GM12878 (cell line): Measurements from ENCODE around the gene TRIM54. TPM values are rescaled to one million over a fixed set of nuclear protein-coding genes. Genes with fewer than 3 reads are reported as not detected.
A peak's percentile ranks its signal among the peaks of the same experiment; 100 is the strongest.

ENCODE experiments used
- ATAC-seq: fragments of 200-7000 bp; cut with Tn5 transposase; 3 replicates; pipeline ENCODE4 v1.9.1; 2020; ENCODE audit warnings: mild to moderate bottlenecking, moderate library complexity
- BruUV-seq: library from RNA; stranded (reverse); fragments of 400-500 nt; replicated peaks from 2 replicates; lab custom pipeline; 2021; lab: Mats Ljungman, UMichigan
- CTCF ChIA-PET: fragments of 300-600 bp; sonication (Branson Sonifier 250); formaldehyde crosslinking; extraction: SDS; loops from one replicate; lab custom pipeline; 2021; ENCODE audit warnings: inconsistent platforms; lab: Yijun Ruan, JAX
- POLR2A ChIA-PET: fragments of 350-600 bp; formaldehyde crosslinking; extraction: SDS; loops from one replicate; lab custom pipeline; 2021; ENCODE audit warnings: inconsistent platforms; lab: Charles Lee
- RAD21 ChIA-PET: fragments of 300-600 bp; sonication (Branson Sonifier 250); formaldehyde crosslinking; loops from one replicate; lab custom pipeline; 2023; ENCODE audit warnings: antibody characterized with exemption; ENCODE audit not compliant: unreplicated experiment; lab: Charles Lee
- SMC1A ChIA-PET: fragments of 300-600 bp; sonication (Branson Sonifier 250); formaldehyde crosslinking; loops from one replicate; lab custom pipeline; 2023; ENCODE audit not compliant: unreplicated experiment, uncharacterized antibody; lab: Charles Lee
- DNase-seq: peaks from one replicate; pipeline ENCODE4 v3.0.0-alpha.2; 2011; ENCODE audit warnings: low read depth, low spot score
- FAIRE-seq: peaks from 3 replicates; lab custom pipeline; 2011; peaks lifted over from hg19 to GRCh38; lab: Jason Lieb, UNC
- H2AFZ ChIP-seq: 2 replicates; pipeline ENCODE4 v1.6.0; 2011; ENCODE audit warnings: low read depth, low read length, control low read depth; ENCODE audit not compliant: control insufficient read depth
- H3K27ac ChIP-seq: 2 replicates; pipeline ENCODE4 v1.5.1; 2011; ENCODE audit warnings: control low read depth; ENCODE audit not compliant: control insufficient read depth, insufficient read depth
- H3K27me3 ChIP-seq, 2 experiments: replicated peaks in 1 of 2; 2 replicates each; pipeline versions ENCODE4 v1.6.0 to v1.6.1; 2011; ENCODE audit warnings: low read length in 1 of 2; ENCODE audit not compliant: control insufficient read depth in 2 of 2, insufficient read depth in 2 of 2
- H3K36me3 ChIP-seq, 2 experiments: 2 replicates each; pipeline ENCODE4 v1.5.1; 2011; ENCODE audit warnings: low read length in 1 of 2; ENCODE audit not compliant: control insufficient read depth in 2 of 2, insufficient read depth in 2 of 2
- H3K4me1 ChIP-seq: 2 replicates; pipeline ENCODE4 v1.6.1; 2011; ENCODE audit warnings: mild to moderate bottlenecking, low read length, moderate library complexity, mixed read lengths; ENCODE audit not compliant: control insufficient read depth, insufficient read depth
- H3K4me2 ChIP-seq: 2 replicates; pipeline ENCODE4 v1.6.0; 2011; ENCODE audit warnings: control low read depth; ENCODE audit not compliant: control insufficient read depth, insufficient read depth
- H3K4me3 ChIP-seq: fragments of 200-600 bp; sonication (generic); 2 replicates; pipeline ENCODE4 v1.5.1; 2016
- H3K79me2 ChIP-seq: 2 replicates; pipeline ENCODE4 v1.6.0; 2011; ENCODE audit warnings: low read length; ENCODE audit not compliant: control insufficient read depth, insufficient read depth
- H3K9ac ChIP-seq: 2 replicates; pipeline ENCODE4 v1.8.0; 2011; ENCODE audit warnings: low read length, control low read depth, mixed read lengths; ENCODE audit not compliant: control insufficient read depth, insufficient read depth
- H3K9me3 ChIP-seq: replicated peaks from 3 replicates; pipeline ENCODE4 v1.5.1; 2011; ENCODE audit warnings: mild to moderate bottlenecking, low read length; ENCODE audit not compliant: control insufficient read depth, insufficient read depth
- H4K20me1 ChIP-seq: 2 replicates; pipeline ENCODE4 v1.6.0; 2011; ENCODE audit not compliant: control insufficient read depth, insufficient read depth
- ASH2L ChIP-seq: fragments of 300-600, 200-600 bp; sonication (generic); IDR thresholded peaks from 2 replicates; pipeline ENCODE4 v1.6.1; 2017; ENCODE audit warnings: low read depth, mild to moderate bottlenecking, borderline replicate concordance
- CBFB ChIP-seq: IDR thresholded peaks from 2 replicates; pipeline ENCODE4 v1.6.1; 2016; ENCODE audit warnings: antibody characterized with exemption, low read depth
- E4F1 ChIP-seq: fragments of 450-650 bp; IDR thresholded peaks from 2 replicates; pipeline ENCODE4 v1.6.1; 2018; ENCODE audit warnings: borderline replicate concordance, mild to moderate bottlenecking; ENCODE audit not compliant: partially characterized antibody
- JUNB ChIP-seq: IDR thresholded peaks from 2 replicates; pipeline ENCODE4 v1.6.1; 2016; ENCODE audit warnings: antibody characterized with exemption, mild to moderate bottlenecking
- JUND ChIP-seq: IDR thresholded peaks from 2 replicates; pipeline ENCODE4 v1.6.1; 2012; ENCODE audit warnings: low read depth, mild to moderate bottlenecking, low read length, improper control_type of control experiment, moderate library complexity
- KAT2A ChIP-seq: conservative IDR thresholded peaks from 2 replicates; pipeline ENCODE4 v1.6.1; 2011; ENCODE audit warnings: low read depth, low read length; ENCODE audit not compliant: control insufficient read depth
- MTA2 ChIP-seq: fragments of 450-650 bp; IDR thresholded peaks from 2 replicates; pipeline ENCODE4 v1.6.1; 2016; ENCODE audit warnings: low read depth, mild to moderate bottlenecking, moderate library complexity
- NFIC ChIP-seq: IDR thresholded peaks from 2 replicates; pipeline ENCODE4 v1.6.1; 2012; ENCODE audit warnings: low read depth, mild to moderate bottlenecking, inconsistent platforms, low read length, moderate library complexity
- POLR2A ChIP-seq: IDR thresholded peaks from 2 replicates; pipeline ENCODE4 v1.6.1; 2011; ENCODE audit warnings: low read depth, mild to moderate bottlenecking, low read length
- POLR2AphosphoS5 ChIP-seq: IDR thresholded peaks from 2 replicates; pipeline ENCODE4 v1.6.1; 2011; ENCODE audit warnings: mild to moderate bottlenecking, low read length, inconsistent platforms
- ZBTB4 ChIP-seq: fragments of 450-650 bp; formaldehyde crosslinking; IDR thresholded peaks from 2 replicates; pipeline ENCODE4 v1.4.0; 2022; ENCODE audit warnings: mild to moderate bottlenecking, moderate library complexity
- ZNF217 ChIP-seq: fragments of 450-650 bp; IDR thresholded peaks from 2 replicates; pipeline ENCODE4 v1.6.1; 2017; ENCODE audit warnings: antibody characterized with exemption, mild to moderate bottlenecking
- ZZZ3 ChIP-seq: IDR thresholded peaks from 2 replicates; pipeline ENCODE4 v1.6.1; 2011; ENCODE audit warnings: low read depth; ENCODE audit not compliant: control insufficient read depth, insufficient read length
- WGBS: methylation state at CpG from one replicate; pipeline ENCODE4 v1.1.6; 2016; ENCODE audit warnings: low lambda C conversion rate; ENCODE audit not compliant: insufficient replicate concordance, insufficient coverage; ENCODE audit errors: missing lambda C conversion rate; 5-methylcytosine and 5-hydroxymethylcytosine counted together
- in situ Hi-C: fragments of 300-500 bp; cut with MboI; formaldehyde crosslinking; loops from 9 replicates; pipeline ENCODE4 v1.14.3; 2018; ENCODE audit warnings: mixed read lengths
- intact Hi-C: fragments of 100-400 bp; cut with micrococcal nuclease; formaldehyde crosslinking; loops from one replicate; pipeline ENCODE4 v1.14.2; 2022; ENCODE audit not compliant: unreplicated experiment
- polyA plus RNA-seq, 11 experiments: library from polyadenylated mRNA; depleted of rRNA in 4 of 11; unstranded in 6 of 11; stranded (reverse) in 5 of 11; fragments of >200 nt; fragmentation: Nextera tagmentation in 4 of 11; fragmentation: Illumina TruSeq in 1 of 11; extraction: Ambion mirVana in 4 of 11; extraction: Trizol in 1 of 11; gene quantifications; 1 replicate in 1 of 11; 2 replicates in 10 of 11; pipeline versions ENCODE4 v1.2.1 to v1.2.3, GENCODE V29; 2011 to 2016; ENCODE audit warnings: inconsistent platforms in 2 of 11, missing spikeins in 2 of 11, low read depth in 1 of 11
- total RNA-seq, 4 experiments: library from RNA; depleted of rRNA in 3 of 4; stranded (reverse); fragments of >200 nt in 3 of 4; fragmentation: Illumina TruSeq in 1 of 4; extraction: Trizol in 1 of 4; gene quantifications; 2 replicates each; pipeline versions ENCODE4 v1.2.1 to v1.2.3, GENCODE V29; 2013 to 2021

The TRIM54 gene
- total and polyA plus RNA-seq, 10 of the 15 experiments (the other 5 are each of a cell fraction or from before 2014, with no cell fraction given), result 0.03 to 0.08 TPM; not detected in 8

DNA sequence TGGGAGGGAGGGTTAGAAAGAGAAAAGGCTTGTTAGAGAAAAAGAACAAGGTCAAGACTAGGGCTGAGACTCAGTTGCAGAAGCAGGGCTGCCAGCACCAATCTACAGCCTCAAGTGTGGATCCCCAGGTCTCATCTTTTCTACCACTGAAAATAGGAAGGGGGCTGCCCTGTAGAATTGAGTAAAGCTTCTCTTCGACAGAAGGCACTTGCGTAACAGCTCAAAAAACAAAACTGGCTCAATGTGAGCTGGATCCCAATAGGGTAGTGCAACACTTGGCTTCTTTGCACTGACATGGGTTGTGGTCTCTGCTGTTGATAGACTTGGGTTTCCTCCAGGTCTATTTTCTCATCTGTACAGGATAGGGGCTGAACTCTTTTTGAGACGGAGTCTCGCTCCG, 42.5 kb downstream of the TRIM54 start:
- DNase-seq (no peak), ATAC-seq (no peak), FAIRE-seq (no peak)
- ChIA-PET RAD21 (interaction anchor here (1.6 kb wide), 1 partner anchor 45 kb away, joined by 4 read pairs; no protein-coding TSS in a partner anchor), SMC1A (interaction anchor here (1.5 kb wide), 1 partner anchor 20 kb away, joined by 8 read pairs; no protein-coding TSS in a partner anchor), POLR2A (interaction anchor here (1.6 kb wide), 1 partner anchor 46 kb away, joined by 3 read pairs; no protein-coding TSS in a partner anchor), CTCF (interaction anchor here (5.7 kb wide), 1 partner anchor 22 kb away, joined by 49 read pairs; no protein-coding TSS in a partner anchor)
- Histone ChIP-seq H3K4me1 (peaks cover 6% of the 10 kb centered on the region), H3K27me3 (no peaks in the 10 kb centered on the region), H3K4me2 (no peak overlapping the region), H3K9ac (no peak overlapping the region), H3K9me3 (no peaks in the 10 kb centered on the region), H3K79me2 (peaks cover 27% of the 10 kb centered on the region), H4K20me1 (no peaks in the 10 kb centered on the region), H3K27ac (no peak overlapping the region), H3K36me3 (peaks cover 7 to 22% of the 10 kb centered on the region in 2 experiments), H2AFZ (no peak overlapping the region), H3K4me3 (no peak overlapping the region)
- in situ Hi-C loops, result no loop called here
- 93% methylated on average over 5 of the region's 5 CpGs for WGBS
- intact Hi-C loops, result no loop called here
- no TSS peak for BruUV-seq
- TF ChIP-seq POLR2A (0 out of 2 replicates have a peak, but pooled peaks have one; percentile 14), ASH2L (no peak)

DNA sequence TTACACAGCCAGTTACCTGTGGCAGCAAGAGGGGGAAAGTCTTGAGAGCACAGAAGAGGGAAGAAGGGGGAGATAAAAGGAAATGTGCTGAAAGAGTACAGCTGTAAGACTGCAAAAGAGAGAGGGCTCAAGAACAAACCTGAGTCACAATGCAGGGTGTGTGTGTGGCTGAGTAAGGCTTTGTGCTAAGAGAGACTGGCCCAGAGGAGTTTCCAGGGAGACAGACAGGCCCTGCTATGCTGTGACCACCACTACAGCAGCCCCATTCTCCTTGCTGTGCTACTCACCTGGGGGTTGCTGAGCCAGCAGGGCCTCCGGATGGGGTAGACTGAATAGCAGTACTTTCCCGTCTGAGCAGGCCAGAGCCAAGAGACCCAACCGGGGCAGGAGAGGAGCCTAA, 53.1 kb downstream of the TRIM54 start:
- ChIA-PET POLR2A (no interaction called here), SMC1A (no interaction called here), CTCF (no interaction called here), RAD21 (no interaction called here)
- WGBS, result 94% methylated on average over 3 of the region's 3 CpGs
- no TSS peak for BruUV-seq
- FAIRE-seq, result no peak
- no peaks in the 10 kb centered on the region for H3K4me1 ChIP-seq
- H3K79me2 ChIP-seq, result no peaks in the 10 kb centered on the region
- no peaks in the 10 kb centered on the region for H3K27me3 ChIP-seq
- no peak overlapping the region for H3K27ac ChIP-seq
- intact Hi-C loops (no loop called here), in situ Hi-C loops (no loop called here)
- H4K20me1 ChIP-seq, result no peaks in the 10 kb centered on the region
- H3K9ac ChIP-seq, result no peak overlapping the region
- H3K4me3 ChIP-seq, result no peak overlapping the region
- no peak overlapping the region for H3K4me2 ChIP-seq
- ATAC-seq, result no peak
- no peaks in the 10 kb centered on the region for H3K9me3 ChIP-seq
- DNase-seq, result no peak
- H2AFZ ChIP-seq, result no peak overlapping the region
- H3K36me3 ChIP-seq, result peaks cover 20 to 23% of the 10 kb centered on the region in 2 experiments
- TF ChIP-seq POLR2AphosphoS5 (no peak), ZNF217 (no peak), POLR2A (no peak), MTA2 (no peak), KAT2A (no peak), E4F1 (no peak), JUND (no peak), ZBTB4 (CRISPR knock-in tag) (no peak), CBFB (no peak), NFIC (no peak), JUNB (no peak), ZZZ3 (no peak)
